HG02870 (cell line): ENCODE data around the gene SLC35E1.

ENCODE experiments used
- ATAC-seq: cut with Tn5 transposase; IDR thresholded peaks from one replicate; pipeline ENCODE4 v1.9.1; 2021; ENCODE audit warnings: mild to moderate bottlenecking, moderate library complexity; ENCODE audit not compliant: unreplicated experiment

The SLC35E1 gene

GRCh38 chr19:16572332-16573211 is at the start of gene SLC35E1:
TSS of gene SLC35E1 (minus strand) at chr19:16572415. CDS start at chr19:16572364, 51 bp downstream.
- peak; percentile 73 for ATAC-seq

- no peak for ATAC-seq
These were observed 49.1 kb upstream of the SLC35E1 start for GRCh38 chr19:16621165-16621800.

DNA sequence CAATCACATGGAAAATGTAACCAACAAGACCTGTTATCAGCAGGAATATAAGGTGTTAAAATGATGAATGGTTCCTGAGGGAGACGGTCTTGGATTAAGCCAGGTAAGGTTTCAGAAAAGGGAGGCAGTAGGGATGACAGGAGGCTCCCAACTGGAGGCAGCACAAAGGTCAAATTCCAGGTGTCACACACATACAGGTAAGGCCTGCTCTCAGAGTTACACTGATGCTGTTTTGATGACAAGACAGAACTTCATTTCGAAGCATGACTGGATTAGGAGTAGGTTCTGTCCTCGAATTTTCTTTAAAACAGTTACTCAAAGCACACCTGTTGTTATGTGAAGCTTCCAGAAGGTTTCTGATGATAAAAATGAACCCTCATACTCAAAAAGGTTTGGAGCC is 48.4 kb upstream of the SLC35E1 start:
- ATAC-seq: no peak

DNA sequence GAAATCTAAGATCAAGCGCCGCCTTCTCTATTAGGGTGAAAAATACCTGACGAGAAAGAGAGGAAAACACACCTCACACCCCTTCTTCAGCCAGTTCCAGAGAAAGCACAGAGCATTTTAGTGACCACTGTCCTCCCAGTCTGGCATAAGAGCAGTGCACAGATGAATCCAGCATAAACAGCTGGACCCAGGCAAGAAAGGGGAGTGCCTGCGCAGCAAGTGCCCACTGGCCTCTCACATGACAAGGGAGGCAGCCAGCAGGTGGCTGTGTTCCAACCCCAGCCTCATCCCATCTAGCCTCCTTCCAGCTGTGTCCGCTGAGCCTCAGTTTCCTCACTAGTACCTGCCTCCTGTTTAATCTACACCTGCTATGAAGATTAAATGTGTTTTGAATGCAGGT is 47.8 kb upstream of the SLC35E1 start:
- no peak for ATAC-seq

- no peak for ATAC-seq
These were observed 47.2 kb upstream of the SLC35E1 start for GRCh38 chr19:16619457-16619856.

DNA sequence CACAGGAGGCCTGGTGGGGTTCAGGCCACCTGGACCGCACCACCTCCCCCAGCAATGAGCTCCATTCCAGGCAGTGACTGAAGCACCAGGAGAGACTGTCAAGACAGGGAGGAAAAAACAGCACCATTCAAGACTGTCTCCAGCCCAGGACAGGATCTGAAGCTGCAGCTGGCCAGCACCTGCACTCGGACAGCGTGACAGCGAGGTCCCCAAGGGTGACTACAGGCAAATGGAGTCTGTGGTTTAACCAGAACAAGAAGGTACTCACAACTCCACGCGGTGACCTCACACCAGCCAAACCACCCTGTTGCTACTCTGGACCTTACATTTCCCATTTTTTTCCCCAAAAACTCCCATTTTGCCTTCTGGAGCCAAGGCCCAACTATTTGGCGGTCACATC is 46.0 kb upstream of the SLC35E1 start:
- ATAC-seq: no peak

DNA sequence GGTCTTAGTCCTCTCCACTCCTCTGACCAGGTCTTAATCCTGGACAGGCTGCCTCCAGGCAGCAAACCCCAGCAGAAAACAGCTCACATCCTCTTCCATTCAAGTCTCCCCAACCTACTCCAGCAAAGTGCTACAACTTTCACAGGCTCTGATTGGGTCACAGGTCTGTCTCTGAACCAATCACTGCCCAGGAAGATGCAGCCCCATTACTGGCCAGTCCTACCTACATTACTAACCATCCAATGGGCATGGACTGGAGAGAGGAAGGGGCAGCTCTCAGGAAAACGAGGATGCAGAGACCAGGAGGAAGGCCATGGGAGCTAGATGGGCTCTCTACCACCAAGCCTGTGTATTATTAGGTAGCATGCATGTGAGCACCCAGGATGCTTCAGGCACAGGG is 43.6 kb upstream of the SLC35E1 start:
- no peak for ATAC-seq

GRCh38 chr19:16614941-16615340 is 42.7 kb upstream of the SLC35E1 start:
- ATAC-seq: no peak

- no peak for ATAC-seq
These were observed 41.6 kb upstream of the SLC35E1 start for GRCh38 chr19:16613841-16614240.

- no peak for ATAC-seq
These were observed 40.4 kb upstream of the SLC35E1 start for GRCh38 chr19:16612636-16613035.

DNA sequence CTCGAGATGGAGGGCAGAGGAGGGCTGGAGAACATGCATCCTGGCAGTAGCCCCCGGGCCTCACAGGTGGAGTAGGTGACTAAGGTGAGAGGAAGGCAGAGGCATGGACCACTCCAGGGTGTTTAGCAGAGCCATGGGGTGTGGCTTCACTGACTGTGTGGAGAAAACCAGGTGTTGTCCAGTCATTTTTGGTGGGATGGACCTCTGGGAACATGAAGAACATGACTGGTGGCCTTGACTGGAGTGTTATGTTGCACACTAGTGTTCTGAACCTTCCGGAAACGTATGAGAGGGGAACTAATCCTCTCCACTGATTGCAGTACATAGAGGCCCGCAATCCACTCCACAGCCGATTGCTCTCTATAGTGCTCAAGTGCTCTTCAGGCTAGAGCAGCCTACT is 38.9 kb upstream of the SLC35E1 start:
- ATAC-seq: no peak

GRCh38 chr19:16609511-16610200 is 37.4 kb upstream of the SLC35E1 start:
- ATAC-seq: no peak

- no peak for ATAC-seq
These were observed 36.1 kb upstream of the SLC35E1 start for GRCh38 chr19:16608290-16608739.

DNA sequence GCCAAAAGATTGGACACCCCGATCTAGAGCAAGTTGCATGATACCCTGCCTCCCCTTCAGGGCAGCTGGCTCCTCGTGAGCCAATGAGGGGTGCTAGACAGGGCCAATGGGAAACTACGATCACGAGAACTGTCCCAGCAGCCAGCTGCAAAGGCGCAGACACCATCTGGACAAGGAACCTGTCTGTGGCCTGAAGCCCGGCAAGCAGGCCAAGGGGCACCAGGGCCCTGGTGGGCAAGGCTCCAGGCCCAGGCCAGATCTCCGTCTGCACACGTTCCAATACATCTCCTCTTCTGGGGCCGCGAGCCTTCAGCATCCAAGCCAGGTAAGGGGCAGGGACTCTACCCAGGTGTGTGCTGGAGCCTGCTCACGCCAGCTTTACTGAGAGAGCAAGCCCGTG is 35.6 kb upstream of the SLC35E1 start:
- no peak for ATAC-seq

GRCh38 chr19:16605553-16605994 is 33.4 kb upstream of the SLC35E1 start:
- ATAC-seq: no peak

DNA sequence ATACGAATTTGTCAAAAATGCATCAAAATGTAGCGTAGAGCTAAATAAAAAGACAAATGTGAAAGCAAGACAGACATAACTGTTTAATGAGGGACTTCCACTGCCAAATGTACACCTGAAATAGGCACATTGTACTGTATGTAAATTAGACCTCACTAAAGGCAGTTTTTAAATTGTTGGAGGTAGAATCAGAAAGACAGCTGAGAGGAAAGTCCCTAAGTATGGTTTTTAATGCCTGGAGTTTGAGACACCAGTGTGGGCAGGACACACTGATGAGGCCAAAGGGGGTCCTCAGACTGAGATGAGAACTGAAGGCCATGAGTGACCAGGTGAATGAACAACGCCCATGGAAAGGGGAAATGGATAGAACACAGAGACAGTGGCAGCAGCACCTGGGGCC is 32.9 kb upstream of the SLC35E1 start:
- no peak for ATAC-seq

DNA sequence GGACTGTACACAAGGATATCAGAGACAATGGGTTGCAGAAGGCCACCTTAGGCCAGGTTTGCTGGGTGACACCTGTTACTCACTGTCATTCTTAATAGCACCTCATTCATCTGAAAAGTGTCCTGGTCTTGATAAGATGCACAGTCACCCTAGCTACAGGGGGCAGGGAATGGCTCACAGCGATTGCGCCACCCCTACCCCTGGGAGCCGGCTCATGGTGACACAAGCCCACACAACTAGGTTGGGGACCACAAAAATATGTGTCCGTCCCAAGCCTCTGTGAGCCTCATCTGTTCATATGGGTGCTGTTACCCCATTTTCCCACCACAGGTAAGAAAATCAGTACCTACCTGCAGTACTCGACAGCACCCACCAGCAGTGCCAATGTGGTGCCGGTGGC is 32.4 kb upstream of the SLC35E1 start:
- ATAC-seq: no peak

GRCh38 chr19:16603090-16603489 is 30.9 kb upstream of the SLC35E1 start:
- ATAC-seq: no peak

DNA sequence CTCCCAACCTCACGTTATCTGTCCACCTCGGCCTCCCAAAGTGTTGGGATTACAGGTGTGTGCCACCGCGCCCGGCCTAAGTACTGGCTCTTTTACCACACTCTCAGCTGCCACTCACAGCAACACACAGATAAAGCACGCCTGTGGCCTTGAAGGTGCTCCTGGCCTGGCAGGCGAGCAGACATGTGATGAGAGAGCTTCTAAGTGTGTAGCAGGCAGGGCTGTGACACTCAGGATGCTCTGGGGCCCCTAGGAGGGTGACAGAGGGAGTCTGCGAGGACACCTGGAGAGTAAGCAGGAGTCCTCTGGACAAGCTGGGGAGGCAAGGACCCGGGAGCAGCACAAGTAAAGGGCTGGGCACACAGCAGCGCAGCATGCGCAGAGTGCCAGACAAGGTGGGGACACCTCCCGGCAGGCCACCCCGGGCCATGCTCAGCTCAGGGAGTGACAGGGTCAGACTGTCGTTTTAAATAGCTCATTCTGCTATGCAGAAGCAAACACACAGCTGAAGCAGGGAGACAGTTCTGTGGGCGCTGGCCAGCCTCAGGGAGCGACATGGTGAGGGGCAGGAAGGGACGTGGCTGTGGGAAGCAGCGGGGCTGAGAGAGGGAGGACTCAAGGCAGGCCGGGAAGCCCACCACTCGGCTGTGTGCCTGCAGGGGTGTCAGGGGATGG is 29.3 kb upstream of the SLC35E1 start:
- ATAC-seq: no peak

GRCh38 chr19:16600824-16601223 is 28.6 kb upstream of the SLC35E1 start:
- ATAC-seq: no peak
